GM12878 (cell line): ENCODE data around the gene PACSIN3. TPM values are rescaled to one million over a fixed set of nuclear protein-coding genes. Genes with fewer than 3 reads are reported as not detected.

ENCODE experiments used
- ATAC-seq: fragments of 200-7000 bp; cut with Tn5 transposase; 3 replicates; pipeline ENCODE4 v1.9.1; 2020; ENCODE audit warnings: mild to moderate bottlenecking, moderate library complexity
- BruUV-seq: library from RNA; stranded (reverse); fragments of 400-500 nt; replicated peaks from 2 replicates; lab custom pipeline; 2021; lab: Mats Ljungman, UMichigan
- CTCF ChIA-PET: fragments of 300-600 bp; sonication (Branson Sonifier 250); formaldehyde crosslinking; extraction: SDS; loops from one replicate; lab custom pipeline; 2021; ENCODE audit warnings: inconsistent platforms; lab: Yijun Ruan, JAX
- POLR2A ChIA-PET: fragments of 350-600 bp; formaldehyde crosslinking; extraction: SDS; loops from one replicate; lab custom pipeline; 2021; ENCODE audit warnings: inconsistent platforms; lab: Charles Lee
- RAD21 ChIA-PET: fragments of 300-600 bp; sonication (Branson Sonifier 250); formaldehyde crosslinking; loops from one replicate; lab custom pipeline; 2023; ENCODE audit warnings: antibody characterized with exemption; ENCODE audit not compliant: unreplicated experiment; lab: Charles Lee
- SMC1A ChIA-PET: fragments of 300-600 bp; sonication (Branson Sonifier 250); formaldehyde crosslinking; loops from one replicate; lab custom pipeline; 2023; ENCODE audit not compliant: unreplicated experiment, uncharacterized antibody; lab: Charles Lee
- DNase-seq: peaks from one replicate; pipeline ENCODE4 v3.0.0-alpha.2; 2011; ENCODE audit warnings: low read depth, low spot score
- FAIRE-seq: peaks from 3 replicates; lab custom pipeline; 2011; peaks lifted over from hg19 to GRCh38; lab: Jason Lieb, UNC
- H2AFZ ChIP-seq: 2 replicates; pipeline ENCODE4 v1.6.0; 2011; ENCODE audit warnings: low read depth, low read length, control low read depth; ENCODE audit not compliant: control insufficient read depth
- H3K27ac ChIP-seq: 2 replicates; pipeline ENCODE4 v1.5.1; 2011; ENCODE audit warnings: control low read depth; ENCODE audit not compliant: control insufficient read depth, insufficient read depth
- H3K27me3 ChIP-seq, 2 experiments: replicated peaks in 1 of 2; 2 replicates each; pipeline versions ENCODE4 v1.6.0 to v1.6.1; 2011; ENCODE audit warnings: low read length in 1 of 2; ENCODE audit not compliant: control insufficient read depth in 2 of 2, insufficient read depth in 2 of 2
- H3K36me3 ChIP-seq, 2 experiments: 2 replicates each; pipeline ENCODE4 v1.5.1; 2011; ENCODE audit warnings: low read length in 1 of 2; ENCODE audit not compliant: control insufficient read depth in 2 of 2, insufficient read depth in 2 of 2
- H3K4me1 ChIP-seq: 2 replicates; pipeline ENCODE4 v1.6.1; 2011; ENCODE audit warnings: mild to moderate bottlenecking, low read length, moderate library complexity, mixed read lengths; ENCODE audit not compliant: control insufficient read depth, insufficient read depth
- H3K4me2 ChIP-seq: 2 replicates; pipeline ENCODE4 v1.6.0; 2011; ENCODE audit warnings: control low read depth; ENCODE audit not compliant: control insufficient read depth, insufficient read depth
- H3K4me3 ChIP-seq: fragments of 200-600 bp; sonication (generic); 2 replicates; pipeline ENCODE4 v1.5.1; 2016
- H3K79me2 ChIP-seq: 2 replicates; pipeline ENCODE4 v1.6.0; 2011; ENCODE audit warnings: low read length; ENCODE audit not compliant: control insufficient read depth, insufficient read depth
- H3K9ac ChIP-seq: 2 replicates; pipeline ENCODE4 v1.8.0; 2011; ENCODE audit warnings: low read length, control low read depth, mixed read lengths; ENCODE audit not compliant: control insufficient read depth, insufficient read depth
- H3K9me3 ChIP-seq: replicated peaks from 3 replicates; pipeline ENCODE4 v1.5.1; 2011; ENCODE audit warnings: mild to moderate bottlenecking, low read length; ENCODE audit not compliant: control insufficient read depth, insufficient read depth
- H4K20me1 ChIP-seq: 2 replicates; pipeline ENCODE4 v1.6.0; 2011; ENCODE audit not compliant: control insufficient read depth, insufficient read depth
- BCL3 ChIP-seq: IDR thresholded peaks from 2 replicates; pipeline ENCODE4 v1.6.1; 2011; ENCODE audit warnings: borderline replicate concordance, low read depth, mild to moderate bottlenecking, moderate library complexity, low read length; ENCODE audit not compliant: insufficient read depth, poor library complexity, severe bottlenecking
- CREB1 ChIP-seq: IDR thresholded peaks from 2 replicates; pipeline ENCODE4 v1.6.1; 2012; ENCODE audit warnings: low read depth, mild to moderate bottlenecking, inconsistent platforms
- FOXK2 ChIP-seq: fragments of 450-650 bp; IDR thresholded peaks from 2 replicates; pipeline ENCODE4 v1.6.1; 2017; ENCODE audit warnings: mild to moderate bottlenecking, moderate library complexity
- MTA2 ChIP-seq: fragments of 450-650 bp; IDR thresholded peaks from 2 replicates; pipeline ENCODE4 v1.6.1; 2016; ENCODE audit warnings: low read depth, mild to moderate bottlenecking, moderate library complexity
- NFYB ChIP-seq: IDR thresholded peaks from 2 replicates; pipeline ENCODE4 v1.6.1; 2011; ENCODE audit warnings: low read depth, mild to moderate bottlenecking, low read length, improper control_type of control experiment, moderate library complexity; ENCODE audit not compliant: insufficient read depth
- NR2C1 ChIP-seq: fragments of 450-650 bp; IDR thresholded peaks from 2 replicates; pipeline ENCODE4 v1.6.1; 2017; ENCODE audit warnings: antibody characterized with exemption, mild to moderate bottlenecking, moderate library complexity
- RBBP5 ChIP-seq: fragments of 200-600 bp; sonication (generic); conservative IDR thresholded peaks from 2 replicates; pipeline ENCODE4 v1.6.1; 2016
- RELA ChIP-seq: fragments of 450-650 bp; IDR thresholded peaks from 2 replicates; pipeline ENCODE4 v1.8.0; 2014; ENCODE audit warnings: borderline replicate concordance; ENCODE audit not compliant: partially characterized antibody
- SMARCA5 ChIP-seq: fragments of 450-650 bp; IDR thresholded peaks from 2 replicates; pipeline ENCODE4 v1.6.1; 2017; ENCODE audit warnings: mild to moderate bottlenecking
- USF2 ChIP-seq: IDR thresholded peaks from 2 replicates; pipeline ENCODE4 v1.6.1; 2011; ENCODE audit warnings: low read depth, low read length, improper control_type of control experiment, borderline replicate concordance
- WRNIP1 ChIP-seq: IDR thresholded peaks from 2 replicates; pipeline ENCODE4 v1.6.1; 2011; ENCODE audit warnings: low read depth, low read length, improper control_type of control experiment, borderline replicate concordance
- ZNF687 ChIP-seq: fragments of 450-650 bp; IDR thresholded peaks from 2 replicates; pipeline ENCODE4 v1.6.1; 2017; ENCODE audit warnings: mild to moderate bottlenecking, moderate library complexity
- WGBS: methylation state at CpG from one replicate; pipeline ENCODE4 v1.1.6; 2016; ENCODE audit warnings: low lambda C conversion rate; ENCODE audit not compliant: insufficient replicate concordance, insufficient coverage; ENCODE audit errors: missing lambda C conversion rate; 5-methylcytosine and 5-hydroxymethylcytosine counted together
- in situ Hi-C: fragments of 300-500 bp; cut with MboI; formaldehyde crosslinking; loops from 9 replicates; pipeline ENCODE4 v1.14.3; 2018; ENCODE audit warnings: mixed read lengths
- intact Hi-C: fragments of 100-400 bp; cut with micrococcal nuclease; formaldehyde crosslinking; loops from one replicate; pipeline ENCODE4 v1.14.2; 2022; ENCODE audit not compliant: unreplicated experiment
- polyA plus RNA-seq, 11 experiments: library from polyadenylated mRNA; depleted of rRNA in 4 of 11; unstranded in 6 of 11; stranded (reverse) in 5 of 11; fragments of >200 nt; fragmentation: Nextera tagmentation in 4 of 11; fragmentation: Illumina TruSeq in 1 of 11; extraction: Ambion mirVana in 4 of 11; extraction: Trizol in 1 of 11; gene quantifications; 1 replicate in 1 of 11; 2 replicates in 10 of 11; pipeline versions ENCODE4 v1.2.1 to v1.2.3, GENCODE V29; 2011 to 2016; ENCODE audit warnings: inconsistent platforms in 2 of 11, missing spikeins in 2 of 11, low read depth in 1 of 11
- total RNA-seq, 4 experiments: library from RNA; depleted of rRNA in 3 of 4; stranded (reverse); fragments of >200 nt in 3 of 4; fragmentation: Illumina TruSeq in 1 of 4; extraction: Trizol in 1 of 4; gene quantifications; 2 replicates each; pipeline versions ENCODE4 v1.2.1 to v1.2.3, GENCODE V29; 2013 to 2021
- TF ChIP-seq, protein P1 (sequence below): fragments of 450-650 bp; IDR thresholded peaks from 2 replicates; pipeline ENCODE4 v1.6.1; 2018; ENCODE audit warnings: borderline replicate concordance, mild to moderate bottlenecking; ENCODE audit not compliant: partially characterized antibody

PACSIN3 gene
- total and polyA plus RNA-seq, 10 of the 15 experiments (the other 5 are each of a cell fraction or from before 2014, with no cell fraction given) = 0.05 to 0.82 (median 0.22) TPM; not detected in 1

DNA sequence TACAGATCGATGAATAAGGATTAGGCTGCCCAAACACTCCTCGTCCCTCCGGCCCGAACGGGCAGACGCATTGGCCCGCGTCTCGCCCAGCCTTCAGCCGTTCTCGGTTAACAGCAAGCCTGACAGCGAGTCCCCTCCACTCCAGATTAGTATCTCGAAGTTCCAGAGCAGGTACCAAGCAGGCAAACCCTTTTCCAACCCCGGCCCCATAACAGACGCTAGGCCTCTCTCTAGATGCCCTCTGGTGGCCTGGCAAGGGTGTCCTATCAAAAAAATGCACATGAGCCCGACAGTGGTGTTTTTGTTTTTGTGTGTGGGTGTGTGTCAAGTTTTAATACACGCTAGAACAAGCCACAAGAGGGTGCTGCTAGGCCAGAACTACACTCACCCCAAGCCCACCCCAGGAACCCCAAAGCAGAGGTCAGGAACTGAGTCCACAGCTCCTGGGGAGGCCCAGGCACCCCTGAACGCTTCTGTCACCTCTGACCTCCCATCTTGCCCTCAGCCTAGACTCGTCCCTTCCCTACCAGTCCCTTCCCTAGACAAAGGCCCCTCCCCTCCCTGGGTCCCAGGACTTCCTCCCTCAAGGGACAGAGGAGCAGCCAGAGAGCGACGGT, 8.9 kb downstream of the PACSIN3 start:
- POLR2A ChIA-PET = interaction anchor here (0.7 to 1.7 kb wide), 6 partner anchors 10 to 104 kb away, joined by 3 to 6 read pairs (median 3); partner anchors contain the start of gene DDB2
- RAD21 ChIA-PET = interaction anchor here (0.8 to 3.7 kb wide), 6 partner anchors 36 to 675 kb away, joined by 3 to 29 read pairs (median 3); partner anchors contain the start of gene DDB2
- no TSS peak for BruUV-seq
- Histone ChIP-seq H3K9me3 (no peaks in the 10 kb centered on the region), H3K27ac (peak overlapping the region; percentile 69), H3K4me2 (peak overlapping the region; percentile 93), H4K20me1 (no peaks in the 10 kb centered on the region), H3K4me1 (peaks cover 14% of the 10 kb centered on the region), H3K27me3 (no peaks in the 10 kb centered on the region), H3K4me3 (peak overlapping the region; percentile 72), H3K79me2 (peaks cover 32% of the 10 kb centered on the region), H3K36me3 (peaks cover 6% of the 10 kb centered on the region in 2 experiments; a peak in 3 of 4 replicates), H3K9ac (peak overlapping the region; percentile 79), H2AFZ (peak overlapping the region; percentile 94)
- in situ Hi-C loops (loop anchor here (5.0 kb wide), 1 partner anchor 245 kb away; no protein-coding TSS in a partner anchor), intact Hi-C loops (loop anchor here (1.0 to 10.0 kb wide), 9 partner anchors 37 to 667 kb away; partner anchors contain the start of genes ACP2, DDB2, NUP160 and PSMC3)
- CTCF ChIA-PET = interaction anchor here (0.7 to 6.6 kb wide), 23 partner anchors 10 to 677 kb away, joined by 3 to 88 read pairs (median 5); partner anchors contain the start of genes ACP2, DDB2, MADD and NR1H3
- FAIRE-seq (peak; percentile 97), DNase-seq (peak; percentile 71), ATAC-seq (peak; percentile 77)
- 2% methylated on average over 21 of the region's 21 CpGs for WGBS
- SMC1A ChIA-PET = interaction anchor here (0.6 to 5.1 kb wide), 9 partner anchors 38 to 276 kb away, joined by 3 to 35 read pairs (median 3); partner anchors contain the start of genes ACP2 and DDB2
- TF ChIP-seq, protein P1, sequence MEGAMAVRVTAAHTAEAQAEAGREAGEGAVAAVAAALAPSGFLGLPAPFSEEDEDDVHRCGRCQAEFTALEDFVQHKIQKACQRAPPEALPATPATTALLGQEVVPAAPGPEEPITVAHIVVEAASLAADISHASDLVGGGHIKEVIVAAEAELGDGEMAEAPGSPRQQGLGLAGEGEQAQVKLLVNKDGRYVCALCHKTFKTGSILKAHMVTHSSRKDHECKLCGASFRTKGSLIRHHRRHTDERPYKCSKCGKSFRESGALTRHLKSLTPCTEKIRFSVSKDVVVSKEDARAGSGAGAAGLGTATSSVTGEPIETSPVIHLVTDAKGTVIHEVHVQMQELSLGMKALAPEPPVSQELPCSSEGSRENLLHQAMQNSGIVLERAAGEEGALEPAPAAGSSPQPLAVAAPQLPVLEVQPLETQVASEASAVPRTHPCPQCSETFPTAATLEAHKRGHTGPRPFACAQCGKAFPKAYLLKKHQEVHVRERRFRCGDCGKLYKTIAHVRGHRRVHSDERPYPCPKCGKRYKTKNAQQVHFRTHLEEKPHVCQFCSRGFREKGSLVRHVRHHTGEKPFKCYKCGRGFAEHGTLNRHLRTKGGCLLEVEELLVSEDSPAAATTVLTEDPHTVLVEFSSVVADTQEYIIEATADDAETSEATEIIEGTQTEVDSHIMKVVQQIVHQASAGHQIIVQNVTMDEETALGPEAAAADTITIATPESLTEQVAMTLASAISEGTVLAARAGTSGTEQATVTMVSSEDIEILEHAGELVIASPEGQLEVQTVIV = no peak
- TF ChIP-seq NFYB (no peak), ZNF687 (peak; percentile 26; the same call in 1 of the 2 replicates), MTA2 (peak; percentile 46; the same call in 1 of the 2 replicates), RBBP5 (no peak), NR2C1 (peak; percentile 52), RELA (no peak), FOXK2 (peak; percentile 77), CREB1 (peak; percentile 24; the same call in 1 of the 2 replicates), USF2 (no peak), SMARCA5 (peak; percentile 92), WRNIP1 (peak; percentile 89; the same call in 1 of the 2 replicates), BCL3 (no peak)
